ENCODE results near the gene PITPNB. TPM values are rescaled to one million over a fixed set of nuclear protein-coding genes. Genes with fewer than 3 reads are reported as not detected.

PITPNB gene
- polyA plus RNA-seq (39.1 to 81.6 TPM (median 76.3 TPM) in 3 replicates), polyA minus RNA-seq (29.3 to 70.3 TPM (median 30.1 TPM) in 3 replicates)
- polyA plus RNA-seq (2011; ENCODE audit: low read depth): 152 TPM
- 47.1 and 83.6 TPM in 2 replicates for polyA plus RNA-seq (2011; cell fraction: cytosol; rRNA removed)
- polyA plus RNA-seq (2011; cell fraction: nucleus; rRNA removed): 63.2 and 71.1 TPM in 2 replicates
- polyA plus RNA-seq (2012; ENCODE audit: low replicate concordance): 51.7 and 81.2 TPM in 2 replicates
- polyA minus RNA-seq (2011; cell fraction: cytosol; rRNA and poly(A)+ RNA removed): 27.6 TPM
- polyA minus RNA-seq (2011; cell fraction: nucleus; rRNA and poly(A)+ RNA removed): 29.4 and 65.4 TPM in 2 replicates

GRCh38 chr22:27919222-27919941 is at the start of gene PITPNB:
TSS of gene PITPNB (minus strand) at chr22:27919256. CDS start at chr22:27919191, 65 bp downstream.
- peak within 1 kb of the TSS; percentile 90 for H2AFZ ChIP-seq (ENCODE audit: control insufficient read depth, low read length)
- H3K27ac ChIP-seq (ENCODE audit: control insufficient read depth, insufficient read depth, low read length): peak within 1 kb of the TSS; percentile 90
- FAIRE-seq (no peak), DNase-seq (ENCODE audit: low read depth, low spot score) (peak; percentile 87)
- no peaks in the 10 kb centered on the region for H3K9me1 ChIP-seq (ENCODE audit: control insufficient read depth, extremely low read depth, insufficient read depth, low read length)
- peak within 1 kb of the TSS; percentile 88 to 96 (median 93) for H3K4me3 ChIP-seq (ENCODE audit: control insufficient read depth in 2 of 3, extremely low read depth in 1 of 3, insufficient read depth in 2 of 3, low read depth in 1 of 3, low read length in 3 of 3)
- TF ChIP-seq CTCF (optimal IDR thresholded peaks at IDR 0.05 in 1 of 3, IDR thresholded peaks at IDR 0.05 in 1 of 3, conservative IDR thresholded peaks at IDR 0.05 in 1 of 3; ENCODE audit: extremely low read depth in 1 of 3, insufficient read depth in 2 of 3, low read length in 3 of 3) (no peak), EZH2 (IDR thresholded peaks at IDR 0.05; ENCODE audit: low read length) (no peak)
- H3K79me2 ChIP-seq (ENCODE audit: control insufficient read depth, insufficient read depth, low read length): peaks cover 59% of the 10 kb centered on the region
- H3K27me3 ChIP-seq (ENCODE audit: control insufficient read depth, extremely low read depth, insufficient read depth, low read length): no peaks in the 10 kb centered on the region
- H3K4me2 ChIP-seq (ENCODE audit: control insufficient read depth, extremely low read depth, insufficient read depth, low read depth, low read length): peak within 1 kb of the TSS; percentile 95
- H4K20me1 ChIP-seq (ENCODE audit: control insufficient read depth, extremely low read depth, insufficient read depth, low read length): peaks cover 26% of the 10 kb centered on the region
- no peaks in the 10 kb centered on the region for H3K9me3 ChIP-seq (ENCODE audit: control insufficient read depth, low read depth, low read length)
- H3K9ac ChIP-seq (ENCODE audit: control insufficient read depth, extremely low read depth, insufficient read depth, low read length): peak within 1 kb of the TSS; percentile 94
- H3K4me1 ChIP-seq (ENCODE audit: control insufficient read depth, extremely low read depth, insufficient read depth, low read length): peaks cover 31% of the 10 kb centered on the region
- dilution Hi-C loops (cut with MboI; ENCODE audit: extremely low pct_ligation_motif_present, low sequenced_read_pairs): no loop called here
- H3K36me3 ChIP-seq (ENCODE audit: control insufficient read depth in 2 of 2, extremely low read depth in 1 of 2, insufficient read depth in 2 of 2, low read length in 2 of 2): peaks cover 2 to 6% of the 10 kb centered on the region in 2 experiments

- Histone ChIP-seq H3K4me3 (ENCODE audit: control insufficient read depth in 2 of 3, extremely low read depth in 1 of 3, insufficient read depth in 2 of 3, low read depth in 1 of 3, low read length in 3 of 3) (no peak overlapping the region), H3K36me3 (ENCODE audit: control insufficient read depth in 2 of 2, extremely low read depth in 1 of 2, insufficient read depth in 2 of 2, low read length in 2 of 2) (no peaks in the 10 kb centered on the region), H3K27ac (ENCODE audit: control insufficient read depth, insufficient read depth, low read length) (no peak overlapping the region), H3K4me2 (ENCODE audit: control insufficient read depth, extremely low read depth, insufficient read depth, low read depth, low read length) (no peak overlapping the region), H4K20me1 (ENCODE audit: control insufficient read depth, extremely low read depth, insufficient read depth, low read length) (no peaks in the 10 kb centered on the region), H2AFZ (ENCODE audit: control insufficient read depth, low read length) (no peak overlapping the region), H3K4me1 (ENCODE audit: control insufficient read depth, extremely low read depth, insufficient read depth, low read length) (no peaks in the 10 kb centered on the region), H3K9ac (ENCODE audit: control insufficient read depth, extremely low read depth, insufficient read depth, low read length) (no peak overlapping the region), H3K9me3 (ENCODE audit: control insufficient read depth, low read depth, low read length) (no peaks in the 10 kb centered on the region), H3K9me1 (ENCODE audit: control insufficient read depth, extremely low read depth, insufficient read depth, low read length) (no peaks in the 10 kb centered on the region), H3K79me2 (ENCODE audit: control insufficient read depth, insufficient read depth, low read length) (no peaks in the 10 kb centered on the region), H3K27me3 (ENCODE audit: control insufficient read depth, extremely low read depth, insufficient read depth, low read length) (no peaks in the 10 kb centered on the region)
- no peak for TF ChIP-seq EZH2 (IDR thresholded peaks at IDR 0.05; ENCODE audit: low read length)
- no peak for TF ChIP-seq CTCF (optimal IDR thresholded peaks at IDR 0.05 in 1 of 3, IDR thresholded peaks at IDR 0.05 in 1 of 3, conservative IDR thresholded peaks at IDR 0.05 in 1 of 3; ENCODE audit: extremely low read depth in 1 of 3, insufficient read depth in 2 of 3, low read length in 3 of 3)
- no peak for FAIRE-seq
- no peak for DNase-seq (ENCODE audit: low read depth, low spot score)
- dilution Hi-C loops (cut with MboI; ENCODE audit: extremely low pct_ligation_motif_present, low sequenced_read_pairs): no loop called here
These were observed 47.4 kb upstream of the PITPNB start for GRCh38 chr22:27966168-27967064.

All from keratinocyte (primary cell).